HG03045 (cell line): Measurements from ENCODE around the gene DNAJA4.
"Not testable (repeated sequence)": the region's sequence is repeated elsewhere in the genome, so short reads cannot be mapped to it uniquely, and the experiment has no call there.

Source experiments
- ATAC-seq: cut with Tn5 transposase; IDR thresholded peaks from one replicate; pipeline ENCODE4 v1.9.1; 2021; ENCODE audit warnings: mild to moderate bottlenecking, moderate library complexity; ENCODE audit not compliant: unreplicated experiment

The DNAJA4 gene

DNA sequence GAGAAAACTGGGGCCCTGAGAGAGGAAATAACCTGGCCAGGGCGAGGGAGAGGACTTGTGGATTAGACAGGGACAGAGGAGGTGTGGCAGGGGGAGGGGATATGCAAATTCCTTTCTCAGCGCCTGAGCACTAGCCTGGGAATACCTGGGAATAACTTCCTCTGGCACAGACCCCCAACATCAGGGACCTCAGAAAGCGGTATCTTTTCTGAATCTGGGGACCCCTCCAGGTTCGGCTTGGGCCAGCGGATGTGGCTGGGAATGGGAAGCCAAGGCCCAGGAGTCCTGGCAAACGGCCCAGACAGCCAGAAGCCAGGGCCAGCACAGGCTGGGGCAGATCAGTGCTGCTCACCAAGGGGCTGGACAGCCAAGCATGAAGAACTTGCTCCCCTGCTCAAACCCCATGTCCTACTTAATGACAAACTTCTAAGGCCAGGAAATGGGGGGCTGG is 20.8 kb upstream of the DNAJA4 start:
- ATAC-seq, result no peak

- ATAC-seq, result no peak
These were observed 20.3 kb upstream of the DNAJA4 start for GRCh38 chr15:78244101-78244500.

- ATAC-seq, result no peak
These were observed 19.5 kb upstream of the DNAJA4 start for GRCh38 chr15:78244893-78245292.

GRCh38 chr15:78245392-78245791 is 19.0 kb upstream of the DNAJA4 start:
- ATAC-seq, result not testable (repeated sequence)

- ATAC-seq, result not testable (repeated sequence)
These were observed 18.3 kb upstream of the DNAJA4 start for GRCh38 chr15:78245976-78246620.

DNA sequence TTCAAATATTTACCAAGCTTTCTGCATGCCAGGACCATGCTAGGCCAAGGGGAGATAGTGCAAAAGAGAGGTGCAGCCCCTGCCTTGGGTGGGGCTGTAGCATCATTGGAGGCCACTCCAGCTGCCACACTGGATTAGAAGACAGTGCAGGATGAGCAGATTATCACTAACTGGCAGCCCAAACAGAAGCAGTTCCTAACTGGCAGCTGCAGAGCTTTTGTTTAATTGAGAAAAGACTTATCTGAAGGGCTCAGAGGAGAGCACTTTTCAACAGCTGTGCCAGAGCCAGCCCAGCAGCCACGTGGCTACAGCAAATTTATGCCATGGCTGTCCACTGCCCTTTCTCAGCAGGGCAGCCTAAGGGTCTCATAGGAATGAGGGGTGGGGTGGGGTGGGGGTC is 16.5 kb upstream of the DNAJA4 start:
- ATAC-seq, result no peak

GRCh38 chr15:78249131-78249530 is 15.2 kb upstream of the DNAJA4 start:
- no peak for ATAC-seq

DNA sequence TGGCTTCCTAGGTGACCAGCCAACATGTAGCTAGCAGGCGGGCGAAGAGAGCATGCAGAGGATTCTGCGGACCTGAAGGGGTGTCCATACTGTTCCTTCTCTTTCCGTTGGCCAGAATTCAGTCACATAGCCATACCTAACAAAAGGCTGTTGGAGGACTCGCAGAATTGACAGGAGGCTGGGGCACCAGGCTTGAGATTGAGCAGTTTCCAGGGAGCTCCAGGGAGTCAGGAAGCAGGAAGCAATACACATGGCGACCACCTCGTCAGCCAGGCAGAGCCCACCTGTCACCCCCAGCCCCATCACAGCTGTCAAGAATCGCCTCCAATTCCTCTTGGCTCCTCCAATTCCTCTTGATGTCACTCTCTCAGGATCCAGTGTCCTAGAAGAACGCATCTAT is 13.2 kb upstream of the DNAJA4 start:
- ATAC-seq, result no peak

DNA sequence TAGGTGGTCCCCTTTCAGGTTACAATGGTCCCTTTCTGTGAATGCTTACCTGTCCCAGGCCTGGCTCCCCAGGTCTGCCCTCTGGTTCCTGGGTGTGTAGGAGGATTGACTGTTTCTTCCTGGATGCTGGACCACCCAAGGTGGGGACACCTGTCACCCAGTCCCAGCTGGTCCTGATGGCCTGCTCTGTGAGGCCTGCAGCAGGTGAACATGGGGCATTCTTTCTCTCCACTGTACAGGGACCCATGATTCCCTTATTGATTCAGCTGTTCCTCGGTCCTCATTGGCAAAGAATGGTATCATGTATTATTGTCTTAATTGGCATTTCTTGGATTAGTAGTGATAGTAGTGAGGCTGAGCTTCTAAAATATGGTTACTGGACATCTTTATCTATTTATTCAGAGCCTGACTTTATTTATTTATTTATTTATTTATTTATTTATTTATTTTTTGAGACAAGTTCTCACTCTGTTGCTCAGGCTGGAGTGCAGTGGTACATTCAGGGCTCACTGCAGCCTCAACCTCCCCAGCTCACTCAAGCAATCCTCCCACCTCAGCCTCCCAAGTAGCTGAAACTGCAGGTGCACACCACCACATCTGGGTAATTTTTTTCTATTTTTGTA is 8.8 kb upstream of the DNAJA4 start:
- no peak for ATAC-seq

- ATAC-seq, result no peak
These were observed 8.3 kb upstream of the DNAJA4 start for GRCh38 chr15:78256044-78256437.

DNA sequence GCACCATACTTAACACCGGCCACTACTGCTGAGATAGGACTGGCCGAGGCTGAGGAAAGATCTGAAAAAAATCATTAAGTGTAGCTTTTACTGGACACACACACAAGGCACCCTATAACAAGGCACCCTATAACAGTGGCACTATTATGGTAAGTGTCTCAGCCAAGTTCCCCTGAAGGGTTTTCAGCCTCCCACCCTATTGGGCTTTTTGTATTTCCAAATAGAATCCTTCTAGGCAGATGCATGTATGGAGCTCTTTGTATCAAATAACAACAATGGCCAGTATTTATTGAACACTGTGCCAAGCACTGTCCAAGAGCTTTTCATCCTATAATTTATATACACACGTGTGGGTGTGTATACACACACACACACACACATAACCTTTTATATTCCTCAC is 6.7 kb upstream of the DNAJA4 start:
- no peak for ATAC-seq

DNA sequence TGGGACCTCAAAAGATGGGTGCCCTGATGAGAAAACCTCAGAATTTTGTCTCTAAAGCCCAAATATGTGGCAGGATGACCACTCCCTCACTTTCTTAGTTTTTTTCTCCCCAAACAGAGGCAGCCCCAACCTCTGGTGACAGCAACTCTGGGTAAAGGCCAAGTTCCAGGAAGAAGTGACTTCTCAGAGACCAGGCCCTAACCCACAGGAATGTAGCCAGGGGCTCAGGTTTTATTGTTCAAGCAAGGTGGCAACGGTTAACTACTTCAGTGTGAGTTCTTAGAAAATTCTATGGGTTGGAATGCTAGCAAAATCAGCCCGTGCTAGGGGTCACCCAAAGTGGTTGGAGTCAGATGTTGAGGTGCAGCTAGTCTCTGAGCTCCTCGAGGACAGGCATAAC is 5.1 kb upstream of the DNAJA4 start:
- no peak for ATAC-seq

DNA sequence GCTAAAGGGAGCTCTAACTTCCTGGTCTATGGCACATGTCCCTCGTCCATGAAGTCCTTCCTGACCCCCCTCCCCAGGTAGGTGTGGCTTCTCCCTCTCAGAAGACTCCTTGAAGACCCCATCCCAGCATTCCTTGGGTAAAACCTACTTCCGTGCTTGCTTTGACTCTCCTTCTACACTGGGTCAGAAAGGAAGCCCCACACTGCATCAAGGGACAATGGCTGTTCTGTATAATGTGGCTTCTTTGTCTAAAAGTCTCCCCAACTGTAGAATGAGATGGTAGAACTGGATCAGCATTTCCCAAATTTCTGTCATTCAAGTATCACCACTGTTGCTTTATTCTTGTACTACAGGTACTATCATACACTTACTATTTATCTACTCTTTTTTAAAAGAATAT is 3.9 kb upstream of the DNAJA4 start:
- ATAC-seq, result no peak

DNA sequence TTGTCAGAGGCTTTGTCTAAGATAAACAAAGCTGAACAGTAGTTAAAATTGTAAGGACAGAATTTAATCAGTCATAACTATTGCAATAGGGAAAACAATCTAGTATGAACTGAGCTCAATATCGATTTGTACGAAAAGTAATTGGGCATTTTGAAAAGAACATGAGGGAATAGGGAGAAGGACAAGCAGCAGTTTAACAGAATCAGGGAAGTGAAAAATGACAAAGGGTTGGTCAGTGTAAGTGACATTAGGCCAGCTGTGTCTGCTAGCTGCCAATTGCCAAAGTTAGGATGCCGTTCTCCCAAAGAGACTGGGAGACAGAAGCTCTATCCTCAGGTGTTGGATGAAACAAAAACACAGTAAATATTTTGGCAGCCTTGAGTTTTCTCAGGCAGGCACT is 3.3 kb upstream of the DNAJA4 start:
- no peak for ATAC-seq

DNA sequence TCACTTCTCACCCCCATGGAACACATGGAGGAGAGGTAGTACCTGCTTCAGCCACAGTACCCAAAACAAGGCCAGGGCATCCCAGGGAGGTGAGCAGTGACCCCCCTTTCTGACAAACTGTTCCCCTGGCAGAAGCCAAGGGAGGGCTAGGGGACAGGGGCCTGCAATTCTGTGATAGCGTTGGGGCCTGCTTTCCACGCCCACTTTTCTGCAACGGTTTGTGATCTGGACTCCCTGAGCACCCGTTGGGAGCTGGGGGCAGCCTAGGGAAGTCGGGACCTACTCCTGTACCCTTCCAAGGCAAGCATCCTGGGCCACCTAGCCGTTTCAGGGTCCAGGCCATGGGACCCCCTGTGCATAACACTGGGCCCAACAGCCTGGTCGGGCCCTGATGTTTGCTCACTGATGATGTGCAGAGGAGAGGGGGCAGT is 996 bp upstream of the DNAJA4 start:
- no peak for ATAC-seq

GRCh38 chr15:78263907-78264303 is 457 bp upstream of the DNAJA4 start:
- no peak for ATAC-seq

DNA sequence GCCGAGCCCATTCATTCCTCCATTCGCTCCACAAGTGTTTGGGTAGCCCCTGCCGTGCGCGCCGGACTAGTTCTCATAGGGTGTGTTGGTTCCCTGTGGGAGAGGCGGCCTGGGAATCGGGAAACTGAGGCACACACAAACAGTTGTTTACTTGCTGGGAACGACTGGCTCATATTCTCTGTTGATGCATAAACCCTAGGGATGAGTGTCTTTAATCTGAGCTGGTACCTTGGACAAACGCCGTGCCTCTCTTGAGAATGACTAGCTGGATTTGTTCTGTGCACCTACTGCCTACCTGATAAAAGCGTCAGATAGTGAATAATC is 737 bp downstream of the DNAJA4 start:
- ATAC-seq, result no peak

DNA sequence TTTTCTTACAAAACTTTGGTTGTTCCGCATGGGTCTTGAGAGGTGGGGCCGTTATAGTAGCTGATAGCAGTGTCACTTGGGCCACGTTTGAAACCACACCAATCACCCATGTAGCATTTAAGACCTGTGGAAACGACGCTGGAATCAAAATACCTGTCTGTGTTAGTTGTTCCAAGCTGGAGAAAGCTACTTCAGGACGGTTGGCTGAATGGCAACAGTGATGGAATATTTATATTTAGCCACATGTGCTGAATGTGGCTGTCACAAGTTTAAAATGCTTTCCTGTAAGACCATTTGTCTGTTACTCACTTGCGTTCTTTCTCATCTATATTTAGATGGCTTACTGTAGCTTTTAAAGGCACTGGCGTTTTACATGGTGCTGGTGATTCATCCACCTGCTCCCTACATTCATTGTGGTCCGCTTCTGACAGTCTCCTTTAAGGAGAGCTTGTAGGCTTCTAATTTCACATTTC is 1.4 kb downstream of the DNAJA4 start:
- no peak for ATAC-seq

GRCh38 chr15:78266229-78266628 is 1.9 kb downstream of the DNAJA4 start:
- ATAC-seq, result no peak

DNA sequence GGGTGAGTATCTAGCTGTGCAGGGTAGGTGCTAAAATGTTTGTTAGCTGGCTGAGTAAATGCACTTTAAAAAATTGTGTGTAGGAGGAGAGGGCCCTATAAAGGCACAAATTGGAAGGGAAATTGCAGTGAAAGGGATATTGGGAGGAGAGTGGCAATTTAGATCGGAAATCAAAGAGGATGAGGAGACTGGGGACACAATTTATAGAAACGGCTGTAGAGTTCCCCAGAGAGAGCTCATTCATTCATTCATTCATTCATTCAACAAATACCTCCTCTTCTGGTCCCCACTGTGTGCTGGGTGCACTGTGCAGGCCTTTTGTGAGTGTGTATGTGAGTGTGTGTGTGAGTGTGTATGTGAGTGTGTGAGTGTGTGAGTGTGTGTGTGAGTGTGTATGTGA is 2.4 kb downstream of the DNAJA4 start:
- no peak for ATAC-seq

DNA sequence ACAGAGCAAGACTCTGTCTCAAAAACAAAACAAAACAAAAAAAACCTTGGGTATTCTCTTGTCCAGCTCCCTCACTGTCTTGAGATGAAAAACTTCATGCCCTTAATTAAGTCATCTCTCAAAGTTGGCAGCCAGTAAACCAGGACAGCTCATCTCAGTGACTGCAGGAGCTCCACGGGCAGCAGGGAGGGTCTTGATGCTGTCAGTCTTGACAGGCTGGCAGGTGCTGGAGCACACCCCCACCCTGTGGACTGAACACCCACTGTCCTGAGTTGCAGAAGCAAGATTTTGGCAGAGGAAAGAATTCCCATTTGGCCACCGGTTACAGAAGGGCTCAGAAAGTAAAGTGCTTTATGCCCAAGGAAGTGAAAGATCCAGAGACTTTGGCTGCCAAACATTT is 8.0 kb downstream of the DNAJA4 start:
- no peak for ATAC-seq

- ATAC-seq, result no peak
These were observed 8.4 kb downstream of the DNAJA4 start for GRCh38 chr15:78272776-78273175.

DNA sequence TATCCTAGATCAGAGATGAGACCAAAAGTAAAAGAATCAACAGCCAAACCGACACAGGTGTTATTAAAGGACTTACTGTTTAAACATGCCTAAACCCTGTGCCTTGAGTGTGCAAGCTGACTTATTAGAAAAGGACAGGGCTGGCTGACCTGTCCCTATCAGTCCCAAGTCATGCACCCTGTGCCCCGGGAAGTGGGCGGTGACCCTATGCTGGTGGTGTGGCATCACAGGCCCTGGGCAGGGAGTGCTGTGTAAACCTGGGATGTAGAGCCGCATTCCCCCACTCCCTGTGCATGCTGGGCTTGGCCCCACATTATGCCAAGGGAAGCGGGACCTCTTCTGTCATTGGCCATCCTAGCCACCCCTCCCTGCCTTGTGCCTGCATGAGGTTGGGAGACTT is 10.6 kb downstream of the DNAJA4 start:
- no peak for ATAC-seq
